WTC11 (cell line): ENCODE results near the gene OR2T6.
"Not testable (repeated sequence)": the region's sequence is repeated elsewhere in the genome, so short reads cannot be mapped to it uniquely, and the experiment has no call there.

Source experiments
- CTCF ChIP-seq: fragments of 200-600 bp; IDR thresholded peaks from 2 replicates; pipeline ENCODE4 v1.8.0; 2022; ENCODE audit warnings: antibody characterized with exemption
- IRF1 ChIP-seq: sonication (generic); formaldehyde crosslinking; IDR thresholded peaks from 2 replicates; pipeline ENCODE4 v1.8.0; 2023; ENCODE audit warnings: missing genetic modification reagents
- TEAD4 ChIP-seq: sonication (generic); formaldehyde crosslinking; IDR thresholded peaks from 2 replicates; pipeline ENCODE4 v1.8.0; 2022; ENCODE audit warnings: mild to moderate bottlenecking, missing genetic modification reagents

GRCh38 chr1:248434913-248435312 is 59.4 kb downstream of the OR2T6 start:
- TF ChIP-seq IRF1 (CRISPR knock-in tag); TEAD4 (CRISPR knock-in tag); CTCF: not testable (repeated sequence)
